Activated gamma-delta T cell treated with Interleukin-2 at 50 U/mL for 16 hours (primary cell): ENCODE data around the gene ID3.
"Not testable (repeated sequence)": the region's sequence is repeated elsewhere in the genome, so short reads cannot be mapped to it uniquely, and the experiment has no call there.

Source experiments
- DNase-seq: peaks from one replicate; pipeline ENCODE4 v3.0.0-alpha.2; 2020

ID3 gene

DNA sequence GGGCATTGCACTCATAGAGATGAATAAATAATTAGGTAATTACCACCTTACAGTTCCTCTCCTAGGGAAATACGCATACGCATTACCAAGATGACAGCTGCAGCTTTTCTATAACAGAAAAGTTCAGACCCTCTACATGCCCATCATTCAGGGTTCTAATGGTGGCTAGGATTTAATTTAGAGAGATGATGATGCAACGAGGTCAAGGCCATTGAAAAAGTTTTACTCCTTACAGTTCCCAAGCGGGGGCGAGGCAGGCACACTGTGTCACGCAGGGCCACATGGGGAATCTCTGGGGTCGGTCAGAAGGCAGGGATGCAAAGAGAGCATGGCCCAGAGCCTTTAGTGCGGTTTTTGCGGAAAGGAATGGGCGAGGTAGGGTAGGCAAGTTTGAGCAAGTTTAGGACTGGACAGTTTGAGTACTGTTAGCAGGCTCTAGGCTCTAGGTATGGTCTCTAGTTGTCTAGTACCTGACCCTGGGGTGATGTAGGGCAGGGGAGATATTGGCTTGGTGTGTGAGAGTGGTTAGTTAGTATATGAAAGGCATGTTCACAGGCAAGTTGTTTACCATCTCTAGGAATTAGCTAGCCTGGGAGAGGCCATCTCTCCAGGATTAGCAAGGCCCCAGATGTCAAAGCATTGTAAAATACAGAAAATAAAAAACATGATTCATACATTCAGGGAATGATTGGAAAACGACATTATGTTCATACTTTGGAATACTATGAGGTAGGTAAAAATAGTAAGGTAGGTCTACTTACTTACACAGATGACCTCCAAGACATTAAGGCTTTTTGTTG lies 29.6 kb upstream of the ID3 start:
- DNase-seq: no peak

- DNase-seq: no peak
Measured at GRCh38 chr1:23585321-23586022, 26.2 kb upstream of the ID3 start.

DNA sequence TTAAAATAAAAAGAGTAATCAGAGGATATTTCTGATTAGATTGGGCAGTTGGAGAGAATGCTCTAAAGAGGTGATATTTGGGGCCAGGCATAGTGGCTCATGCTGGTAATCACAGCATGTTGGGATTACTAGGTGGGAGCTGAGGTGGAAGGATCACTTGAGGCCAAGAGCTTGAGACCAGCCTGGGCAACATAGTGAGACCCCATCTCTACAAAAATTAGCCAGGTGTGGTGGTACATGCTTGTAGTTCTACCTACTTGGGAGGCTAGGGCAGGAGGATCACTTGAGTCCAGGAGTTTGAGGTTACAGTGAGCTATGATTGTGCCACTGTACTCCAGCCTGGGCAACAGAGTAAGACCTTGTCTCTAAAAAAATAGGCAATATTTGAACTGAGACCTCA lies 24.4 kb upstream of the ID3 start:
- DNase-seq: not testable (repeated sequence)

DNA sequence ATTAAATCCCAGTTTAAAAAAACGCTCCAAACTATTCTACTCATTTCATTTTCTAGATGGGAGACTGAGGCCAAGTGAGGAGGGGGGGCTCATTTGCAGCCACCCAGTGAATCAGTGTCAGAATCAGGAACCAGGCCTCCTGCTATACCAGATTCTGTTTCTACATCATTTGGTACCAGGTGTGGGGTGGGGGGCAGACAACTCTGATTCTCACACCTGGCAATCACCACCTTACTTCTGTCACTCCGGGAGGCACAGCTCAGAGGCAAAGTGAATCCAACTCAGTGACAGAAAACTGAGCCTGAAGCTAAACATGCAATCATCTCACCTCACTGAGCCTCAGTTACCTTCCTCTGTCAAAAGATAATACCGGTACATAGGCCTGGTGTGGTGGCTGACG lies 23.5 kb upstream of the ID3 start:
- no peak for DNase-seq

DNA sequence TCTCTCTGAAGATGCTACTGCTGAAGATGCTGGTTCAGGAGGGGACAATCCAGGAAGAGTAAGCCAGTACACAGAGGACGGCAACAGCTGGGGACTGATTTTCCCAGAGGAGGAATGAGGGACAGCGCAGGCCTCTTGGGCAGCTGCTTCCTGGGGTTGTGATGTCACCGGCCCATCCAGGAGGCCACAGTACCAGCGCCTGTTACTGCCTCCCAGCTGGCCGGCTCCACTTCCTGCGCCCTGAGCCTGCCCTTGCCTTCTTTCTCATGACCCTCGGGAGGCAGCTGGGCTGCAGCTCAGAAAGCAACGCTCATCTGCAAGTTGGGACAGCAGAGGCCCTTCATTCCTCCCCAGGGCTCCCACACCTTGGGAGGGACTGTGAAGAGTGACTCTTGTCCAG lies 21.9 kb upstream of the ID3 start:
- no peak for DNase-seq

- no peak for DNase-seq
Measured at GRCh38 chr1:23578997-23579363, 19.7 kb upstream of the ID3 start.

DNA sequence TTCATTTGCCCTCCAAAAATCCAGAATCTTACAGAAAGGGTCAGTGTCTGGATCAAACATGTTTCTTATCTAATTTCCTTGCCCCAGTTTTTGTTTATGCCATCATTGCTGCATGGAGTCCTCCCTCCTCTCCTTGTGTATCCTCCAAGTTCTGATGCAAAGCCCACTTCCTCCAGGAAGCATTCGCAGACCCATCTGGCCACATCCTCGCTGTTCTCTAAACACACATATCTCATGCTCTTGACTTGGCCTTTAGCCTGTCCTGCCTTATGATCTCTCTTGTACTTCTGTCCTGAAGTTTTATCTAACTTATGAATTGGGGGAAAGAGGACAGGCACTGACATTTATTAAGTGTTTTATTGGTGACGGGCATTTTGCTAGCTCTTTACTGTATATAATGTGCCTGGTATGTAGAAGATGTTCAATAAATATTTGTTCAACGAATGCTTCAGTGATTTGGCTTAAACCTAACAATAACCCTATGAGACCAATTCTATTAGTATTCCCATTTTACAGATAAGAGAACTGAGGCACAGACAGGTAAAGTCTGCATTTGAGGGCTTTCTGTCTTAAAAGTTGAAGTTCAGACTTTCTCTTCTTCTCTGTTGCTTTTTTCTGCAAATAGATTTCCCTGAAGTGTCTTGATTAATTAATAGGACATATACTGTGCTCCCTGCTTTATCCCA lies 19.2 kb upstream of the ID3 start:
- no peak for DNase-seq

GRCh38 chr1:23577056-23578004 lies 18.0 kb upstream of the ID3 start:
- no peak for DNase-seq

GRCh38 chr1:23576338-23577055 lies 17.2 kb upstream of the ID3 start:
- DNase-seq: no peak

DNA sequence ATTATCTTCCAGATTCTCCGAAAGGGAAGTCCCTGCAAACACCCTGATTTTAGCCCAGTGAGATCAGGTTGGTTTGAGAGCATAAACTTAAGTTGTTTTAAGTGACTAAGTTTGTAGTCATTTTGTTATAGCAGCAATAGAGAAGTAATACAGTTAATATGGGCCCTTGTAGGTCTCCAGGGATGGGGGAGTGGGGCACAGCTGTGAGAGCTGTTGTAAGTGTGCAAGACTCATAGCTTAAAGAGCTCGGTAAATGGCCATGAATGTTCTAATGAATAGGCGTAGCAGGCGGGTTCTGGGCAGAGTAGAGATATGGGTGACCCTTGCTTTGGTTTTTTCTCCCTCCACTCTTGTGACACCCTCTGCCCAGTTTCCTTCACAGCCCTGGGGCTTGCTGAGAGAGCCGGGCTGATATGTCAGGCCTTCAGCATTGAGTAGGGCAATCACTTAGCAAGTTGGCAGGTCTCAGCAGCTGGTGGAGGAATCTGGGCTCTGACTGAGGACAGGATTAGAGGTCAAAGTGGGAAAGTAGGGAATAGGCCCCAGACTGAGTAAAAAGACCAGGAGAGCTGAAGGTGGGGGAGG lies 16.0 kb upstream of the ID3 start:
- no peak for DNase-seq

DNA sequence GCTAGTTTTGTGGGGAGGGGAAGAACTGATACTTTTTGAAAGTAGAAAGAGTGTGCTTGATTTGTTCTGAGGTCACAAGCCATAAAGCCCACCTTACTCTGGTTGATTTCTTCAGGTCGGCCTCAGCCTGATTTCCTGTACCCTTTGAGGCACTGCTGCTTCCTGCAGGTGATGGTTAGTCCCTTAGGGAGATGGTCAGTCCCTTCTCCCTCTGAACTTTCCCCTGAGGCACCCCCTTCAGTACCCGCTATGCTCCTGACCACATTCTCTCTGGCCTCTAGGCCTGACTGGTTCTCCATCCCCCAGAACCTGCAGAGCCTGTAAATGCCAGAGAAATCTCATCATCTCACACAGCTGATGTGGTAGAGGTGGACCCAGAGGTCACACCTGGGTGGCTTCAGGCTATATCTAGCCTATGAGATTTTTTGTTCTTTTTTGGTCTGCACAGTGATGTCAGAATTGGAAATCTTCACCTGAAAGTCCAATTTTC lies 15.0 kb upstream of the ID3 start:
- no peak for DNase-seq

- DNase-seq: no peak
Measured at GRCh38 chr1:23573574-23574182, 14.4 kb upstream of the ID3 start.

DNA sequence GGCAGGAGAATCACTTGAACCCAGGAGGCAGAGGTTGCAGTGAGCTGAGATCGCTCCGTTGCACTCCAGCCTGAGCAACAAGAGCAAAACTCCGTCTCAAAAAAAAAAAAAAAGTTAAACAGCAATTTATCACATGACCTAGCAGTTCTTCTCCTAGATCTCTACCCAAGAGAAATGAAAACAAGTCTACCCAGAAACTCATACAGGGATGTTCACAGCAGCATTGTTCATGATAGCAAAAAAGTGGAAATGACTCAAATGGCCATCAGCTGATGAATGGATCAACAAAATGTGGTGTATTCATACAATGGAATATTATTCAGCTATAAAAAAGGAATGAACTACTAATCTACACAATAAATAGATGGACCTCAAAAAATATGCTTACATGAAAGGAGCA lies 12.2 kb upstream of the ID3 start:
- DNase-seq: no peak

GRCh38 chr1:23570001-23570691 lies 10.8 kb upstream of the ID3 start:
- no peak for DNase-seq

DNA sequence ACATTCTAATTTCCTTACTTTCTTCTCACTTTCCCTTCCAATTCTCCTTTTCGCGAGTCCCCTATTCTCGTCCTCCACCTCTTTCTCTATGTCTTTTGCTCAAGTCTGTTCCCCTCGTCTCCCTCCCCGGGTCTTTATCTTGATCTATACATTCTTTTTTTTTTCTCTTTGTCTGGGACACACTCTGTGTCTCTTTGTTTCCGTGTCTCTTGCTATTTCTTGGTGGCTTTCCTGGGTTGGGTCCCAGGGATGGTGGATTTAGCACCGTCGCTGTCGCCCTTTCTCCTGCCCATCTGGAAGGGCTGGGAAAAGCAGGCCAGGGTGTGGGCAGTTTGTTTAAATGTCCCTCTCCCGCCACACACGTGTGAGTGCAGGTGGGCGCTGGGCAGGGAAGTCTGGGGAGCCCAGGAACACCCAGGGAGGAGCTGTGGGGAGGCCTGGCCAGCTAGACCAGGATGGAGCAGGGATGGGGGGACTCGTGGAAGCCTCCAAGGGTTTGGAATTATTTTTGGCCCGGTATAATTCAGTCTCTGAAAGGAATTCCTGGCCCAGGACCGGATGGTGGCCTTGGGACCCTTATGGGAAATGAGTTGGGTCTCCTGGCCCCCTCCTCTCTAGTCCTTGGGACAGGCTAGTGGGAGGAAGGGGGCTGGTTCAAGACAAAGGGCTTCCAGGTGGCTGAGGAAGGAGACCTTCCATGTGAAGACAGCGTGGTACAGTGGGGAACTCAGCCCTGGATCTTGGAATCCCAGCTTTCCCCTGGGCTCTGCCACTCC lies 9.5 kb upstream of the ID3 start:
- no peak for DNase-seq

- no peak for DNase-seq
Measured at GRCh38 chr1:23567996-23568607, 8.8 kb upstream of the ID3 start.

GRCh38 chr1:23567629-23567995 lies 8.3 kb upstream of the ID3 start:
- DNase-seq: no peak

GRCh38 chr1:23566304-23566703 lies 7.0 kb upstream of the ID3 start:
- no peak for DNase-seq

DNA sequence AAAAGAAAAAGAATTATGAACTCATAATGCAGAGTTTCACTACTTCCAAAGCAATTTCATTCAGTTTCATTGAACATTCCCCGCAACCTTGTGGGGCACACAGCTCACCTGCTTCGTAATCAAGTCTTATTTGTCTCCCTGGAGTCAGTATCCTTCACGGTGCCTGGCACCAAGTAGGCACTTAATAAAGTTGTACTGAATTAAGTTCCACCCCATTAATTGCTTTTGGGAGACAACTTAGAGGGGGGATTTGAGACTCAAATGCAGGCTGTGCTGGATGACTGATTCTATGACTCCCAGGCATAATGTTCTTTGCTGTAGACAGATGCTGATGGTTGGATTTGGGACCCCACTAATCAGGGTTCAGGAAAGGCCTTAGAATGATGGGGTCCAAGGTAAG lies 6.5 kb upstream of the ID3 start:
- DNase-seq: no peak
